Upper lobe of left lung (tissue), 4 donors: Measurements from ENCODE around the gene RMND5A.

Experiments used
- CTCF ChIP-seq, 6 experiments: fragments of 450-650 bp in 4 of 6; fragments of 200-600 bp in 2 of 6; sonication (generic) in 2 of 6; IDR thresholded peaks; one replicate each; pipeline ENCODE4 v1.5.1; 2016 to 2019; ENCODE audit warnings: antibody characterized with exemption in 6 of 6
- POLR2A ChIP-seq, 4 donors: fragments of 450-650 bp; IDR thresholded peaks; one replicate each; pipeline ENCODE4 v1.5.1; 2016 to 2017; ENCODE audit warnings: antibody characterized with exemption in 4 of 4, mild to moderate bottlenecking in 2 of 4
- POLR2AphosphoS5 ChIP-seq, 2 donors: sonication (generic); formaldehyde crosslinking; IDR thresholded peaks; one replicate each; pipeline ENCODE4 v1.5.1; 2017; ENCODE audit warnings: antibody characterized with exemption in 2 of 2

- TF ChIP-seq POLR2A (IDR thresholded peaks at IDR 0.05): peak in 1 of 4 donors; percentile 25
- no peak for TF ChIP-seq CTCF (IDR thresholded peaks at IDR 0.05)
- no peak for TF ChIP-seq POLR2AphosphoS5 (IDR thresholded peaks at IDR 0.05)
Measured at GRCh38 chr2:86825693-86826381, 105.7 kb downstream of the RMND5A start.
